WTC11 (cell line): Measurements from ENCODE around the gene PLD5.
"Not testable (repeated sequence)": the region's sequence is repeated elsewhere in the genome, so short reads cannot be mapped to it uniquely, and the experiment has no call there.

Experiments
- ATF6 ChIP-seq: sonication (generic); formaldehyde crosslinking; IDR thresholded peaks from 2 replicates; pipeline ENCODE4 v1.8.1; 2023; ENCODE audit warnings: mild to moderate bottlenecking, missing genetic modification reagents
- CTCF ChIP-seq: fragments of 200-600 bp; IDR thresholded peaks from 2 replicates; pipeline ENCODE4 v1.8.0; 2022; ENCODE audit warnings: antibody characterized with exemption
- E2F1 ChIP-seq: sonication (generic); formaldehyde crosslinking; IDR thresholded peaks from 2 replicates; pipeline ENCODE4 v1.8.0; 2022; ENCODE audit warnings: mild to moderate bottlenecking, missing genetic modification reagents
- E2F4 ChIP-seq: sonication (generic); formaldehyde crosslinking; IDR thresholded peaks from 2 replicates; pipeline ENCODE4 v1.8.1; 2022; ENCODE audit warnings: low read depth, mild to moderate bottlenecking, moderate library complexity, missing genetic modification reagents, borderline replicate concordance
- ELF4 ChIP-seq: sonication (generic); formaldehyde crosslinking; IDR thresholded peaks from 2 replicates; pipeline ENCODE4 v1.8.1; 2022; ENCODE audit warnings: low read depth, mild to moderate bottlenecking, moderate library complexity, missing genetic modification reagents
- ESRRA ChIP-seq: sonication (generic); formaldehyde crosslinking; IDR thresholded peaks from 2 replicates; pipeline ENCODE4 v1.8.1; 2022; ENCODE audit warnings: mild to moderate bottlenecking, missing genetic modification reagents, borderline replicate concordance
- GABPB1 ChIP-seq: sonication (generic); formaldehyde crosslinking; IDR thresholded peaks from 2 replicates; pipeline ENCODE4 v1.8.1; 2023; ENCODE audit warnings: mild to moderate bottlenecking, missing genetic modification reagents
- HMGA2 ChIP-seq: fragments of 250-450 bp; sonication (Bioruptor Pico); IDR thresholded peaks from 2 replicates; pipeline ENCODE4 v1.4.0; 2021; ENCODE audit warnings: mild to moderate bottlenecking, moderate library complexity
- MAX ChIP-seq: sonication (generic); formaldehyde crosslinking; IDR thresholded peaks from 2 replicates; pipeline ENCODE4 v1.8.0; 2022; ENCODE audit warnings: mild to moderate bottlenecking, missing genetic modification reagents
- USF2 ChIP-seq: sonication (generic); formaldehyde crosslinking; IDR thresholded peaks from 2 replicates; pipeline ENCODE4 v1.8.1; 2023; ENCODE audit warnings: mild to moderate bottlenecking, missing genetic modification reagents, moderate library complexity
- ZBTB21 ChIP-seq: sonication (generic); formaldehyde crosslinking; IDR thresholded peaks from 2 replicates; pipeline ENCODE4 v1.8.1; 2023; ENCODE audit warnings: mild to moderate bottlenecking, missing genetic modification reagents, borderline replicate concordance
- ZNF281 ChIP-seq: sonication (generic); formaldehyde crosslinking; IDR thresholded peaks from 2 replicates; pipeline ENCODE4 v1.8.0; 2023; ENCODE audit warnings: mild to moderate bottlenecking, missing genetic modification reagents
- ZNF317 ChIP-seq: sonication (generic); formaldehyde crosslinking; IDR thresholded peaks from 2 replicates; pipeline ENCODE4 v1.8.1; 2023; ENCODE audit warnings: low read depth, mild to moderate bottlenecking, moderate library complexity, missing genetic modification reagents, borderline replicate concordance
- ZNF512 ChIP-seq: sonication (generic); formaldehyde crosslinking; IDR thresholded peaks from 2 replicates; pipeline ENCODE4 v1.8.1; 2022; ENCODE audit warnings: missing genetic modification reagents, borderline replicate concordance

- not testable (repeated sequence) for TF ChIP-seq ZNF317 (CRISPR knock-in tag); CTCF; ZBTB21 (CRISPR knock-in tag); MAX (CRISPR knock-in tag); ZNF281 (CRISPR knock-in tag); USF2; ESRRA (CRISPR knock-in tag); GABPB1 (CRISPR knock-in tag); ELF4 (CRISPR knock-in tag); E2F1 (CRISPR knock-in tag); E2F4 (CRISPR knock-in tag); HMGA2 (CRISPR knock-in tag); ATF6 (CRISPR knock-in tag); ZNF512 (CRISPR knock-in tag)
Observed at GRCh38 chr1:242097283-242097682, 427.2 kb downstream of the PLD5 start.
